K562 (cell line): Measurements from ENCODE around the gene LRRC15. TPM values are rescaled to one million over a fixed set of nuclear protein-coding genes. Genes with fewer than 3 reads are reported as not detected.

Experiments
- ATAC-seq: fragments of 200-7000 bp; cut with Tn5 transposase; 3 replicates; pipeline ENCODE4 v1.9.1; 2020; ENCODE audit warnings: moderate library complexity
- BruUV-seq: library from RNA; stranded (reverse); fragments of 400-500 nt; replicated peaks from 2 replicates; lab custom pipeline; 2021; lab: Mats Ljungman, UMichigan
- CTCF ChIA-PET: fragments of 300-600 bp; formaldehyde crosslinking; extraction: SDS; loops from one replicate; lab custom pipeline; 2021; ENCODE audit warnings: low intra/inter-chr PET ratio; lab: Yijun Ruan, JAX
- POLR2A ChIA-PET: fragments of 300-600, 350-650 bp; sonication (Branson Sonifier 250); formaldehyde crosslinking; extraction: SDS; loops from one replicate; lab custom pipeline; 2021; ENCODE audit warnings: antibody characterized with exemption, inconsistent platforms; lab: Yijun Ruan, JAX
- DNase-seq, 4 experiments: peaks; one replicate each; pipeline versions ENCODE4 v3.0.0 to v3.0.0-alpha.2; 2011 to 2018; ENCODE audit warnings: low spot score in 3 of 4, mixed read lengths in 3 of 4; ENCODE audit errors: extremely low read depth in 1 of 4
- FAIRE-seq: peaks from 2 replicates; lab custom pipeline; 2011; peaks lifted over from hg19 to GRCh38; lab: Jason Lieb, UNC
- H2AFZ ChIP-seq: 2 replicates; pipeline ENCODE4 v1.6.0; 2011; ENCODE audit warnings: low read depth, low read length, control low read depth, inconsistent platforms
- H3K27ac ChIP-seq: fragments of 200-600 bp; 3 replicates; pipeline ENCODE4 v1.8.0; 2011; ENCODE audit warnings: low read depth, mild to moderate bottlenecking, control low read depth, inconsistent platforms, low read length, moderate library complexity, mixed read lengths; ENCODE audit errors: extremely low read depth
- H3K27me3 ChIP-seq, 2 experiments: fragments of 300-600 bp in 1 of 2; 2 replicates in 1 of 2; 3 replicates in 1 of 2; pipeline versions ENCODE4 v1.6.0 to v1.8.0; 2011; ENCODE audit warnings: inconsistent platforms in 2 of 2, low read length in 2 of 2, mild to moderate bottlenecking in 1 of 2, mixed read lengths in 1 of 2, moderate library complexity in 1 of 2; ENCODE audit not compliant: control insufficient read depth in 2 of 2, insufficient read depth in 2 of 2
- H3K36me3 ChIP-seq: fragments of 300-600 bp; 3 replicates; pipeline ENCODE4 v1.8.0; 2011; ENCODE audit warnings: mild to moderate bottlenecking, low read length, inconsistent platforms; ENCODE audit not compliant: control insufficient read depth, insufficient read depth
- H3K4me1 ChIP-seq, 2 experiments: fragments of 200-600 bp in 1 of 2; replicated peaks in 1 of 2; 2 replicates in 1 of 2; 3 replicates in 1 of 2; pipeline versions ENCODE4 v1.5.1 to v1.8.0; 2011; ENCODE audit warnings: inconsistent platforms in 2 of 2, low read length in 2 of 2, mild to moderate bottlenecking in 1 of 2, mixed read lengths in 1 of 2, moderate library complexity in 1 of 2; ENCODE audit not compliant: control insufficient read depth in 2 of 2, insufficient read depth in 2 of 2
- H3K4me2 ChIP-seq: 2 replicates; pipeline ENCODE4 v1.6.1; 2011; ENCODE audit warnings: low read length, control low read depth, inconsistent platforms, mixed read lengths; ENCODE audit not compliant: insufficient read depth
- H3K4me3 ChIP-seq: fragments of 200-600 bp; sonication (generic), shearing (Covaris generic); 2 replicates; pipeline ENCODE4 v1.5.1; 2016; ENCODE audit warnings: control low read depth, inconsistent platforms
- H3K79me2 ChIP-seq: fragments of 200-600 bp; 3 replicates; pipeline ENCODE4 v1.8.0; 2011; ENCODE audit warnings: low read length, inconsistent platforms; ENCODE audit not compliant: control insufficient read depth, insufficient read depth
- H3K9ac ChIP-seq, 2 experiments: 2 replicates each; pipeline versions ENCODE4 v1.6.0 to v1.6.1; 2011; ENCODE audit warnings: low read depth in 2 of 2, low read length in 2 of 2, control low read depth in 1 of 2, inconsistent platforms in 1 of 2, mild to moderate bottlenecking in 1 of 2, mixed read lengths in 1 of 2; ENCODE audit not compliant: insufficient read depth in 1 of 2
- H3K9me1 ChIP-seq: one replicate; pipeline ENCODE4 v1.6.0; 2011; ENCODE audit warnings: inconsistent platforms, mild to moderate bottlenecking, low read length, moderate library complexity; ENCODE audit not compliant: control insufficient read depth, insufficient read depth
- H3K9me3 ChIP-seq: replicated peaks from 2 replicates; pipeline ENCODE4 v1.5.1; 2011; ENCODE audit warnings: low read depth, low read length, inconsistent platforms; ENCODE audit not compliant: control insufficient read depth, insufficient read depth
- H4K20me1 ChIP-seq: replicated peaks from 2 replicates; pipeline ENCODE4 v1.6.1; 2011; ENCODE audit warnings: low read length, inconsistent platforms, mixed read lengths; ENCODE audit not compliant: control insufficient read depth, insufficient read depth
- BCL6 ChIP-seq: fragments of 250-450 bp; sonication (Bioruptor Pico); IDR thresholded peaks from 2 replicates; pipeline ENCODE4 v1.4.0; 2020
- HNRNPL ChIP-seq: fragments of 200-400 bp; formaldehyde crosslinking; IDR thresholded peaks from 2 replicates; pipeline ENCODE4 v1.6.1; 2017; ENCODE audit warnings: low read depth, mild to moderate bottlenecking, low read length
- NFE2L1 ChIP-seq: fragments of 450-650 bp; IDR thresholded peaks from 2 replicates; pipeline ENCODE4 v1.6.1; 2016; ENCODE audit warnings: missing genetic modification characterization, low read depth, mild to moderate bottlenecking, missing compliant biosample characterization, moderate library complexity, borderline replicate concordance
- PHF8 ChIP-seq: fragments of 200-600 bp; sonication (generic); IDR thresholded peaks from 2 replicates; pipeline ENCODE4 v1.6.1; 2012; ENCODE audit warnings: mixed run types, mild to moderate bottlenecking, inconsistent platforms, low read length, moderate library complexity, borderline replicate concordance
- RB1 ChIP-seq: fragments of 450-650 bp; IDR thresholded peaks from 2 replicates; pipeline ENCODE4 v1.6.1; 2017; ENCODE audit warnings: low read depth, mild to moderate bottlenecking
- RBM14 ChIP-seq: fragments of 200-400 bp; formaldehyde crosslinking; IDR thresholded peaks from 2 replicates; pipeline ENCODE4 v1.6.1; 2018; ENCODE audit warnings: low read depth, mild to moderate bottlenecking, low read length, moderate library complexity, borderline replicate concordance; ENCODE audit not compliant: insufficient read depth
- SMARCB1 ChIP-seq: IDR thresholded peaks from 2 replicates; pipeline ENCODE4 v1.6.1; 2011; ENCODE audit warnings: improper control_type of control experiment, low read depth; ENCODE audit not compliant: insufficient read length
- XRCC3 ChIP-seq: fragments of 450-650 bp; IDR thresholded peaks from 2 replicates; pipeline ENCODE4 v1.6.1; 2017; ENCODE audit warnings: mild to moderate bottlenecking, moderate library complexity
- ZBTB17 ChIP-seq: fragments of 450-650 bp; formaldehyde crosslinking; IDR thresholded peaks from 2 replicates; pipeline ENCODE4 v1.4.0; 2020; ENCODE audit warnings: mild to moderate bottlenecking
- ZFP1 ChIP-seq: fragments of 450-650 bp; formaldehyde crosslinking; IDR thresholded peaks from 2 replicates; pipeline ENCODE4 v1.4.0; 2020; ENCODE audit warnings: mild to moderate bottlenecking, mixed read lengths
- WGBS: fragments of 100-300 bp; shearing (Covaris generic); methylation state at CpG from one replicate; pipeline ENCODE4 v1.1.6; 2016; ENCODE audit warnings: low coverage, mixed read lengths; ENCODE audit not compliant: insufficient coverage; ENCODE audit errors: missing lambda C conversion rate; 5-methylcytosine and 5-hydroxymethylcytosine counted together
- in situ Hi-C: fragments of 300-500 bp; cut with MboI; formaldehyde crosslinking; loops from 4 replicates; pipeline ENCODE4 v1.15.0; 2018; ENCODE audit warnings: inconsistent platforms, mixed read lengths
- intact Hi-C: fragments of 100-400 bp; cut with micrococcal nuclease; formaldehyde crosslinking; loops from 2 replicates; pipeline ENCODE4 v1.14.2; 2022
- polyA plus RNA-seq, 8 experiments: library from polyadenylated mRNA; depleted of rRNA in 4 of 8; stranded (reverse) in 5 of 8; unstranded in 3 of 8; fragments of >200 nt; fragmentation: Nextera tagmentation in 2 of 8; fragmentation: Illumina TruSeq in 1 of 8; extraction: Ambion mirVana in 2 of 8; extraction: Trizol in 1 of 8; gene quantifications; 2 replicates each; pipeline versions ENCODE4 v1.2.1 to v1.2.3, GENCODE V29; 2011 to 2014; ENCODE audit warnings: inconsistent platforms in 1 of 8, missing spikeins in 1 of 8
- total RNA-seq, 7 experiments: library from RNA; depleted of rRNA in 6 of 7; stranded (reverse); fragments of >200 nt in 6 of 7; fragmentation: Illumina TruSeq in 2 of 7; extraction: Trizol in 2 of 7; gene quantifications; 2 replicates each; pipeline versions ENCODE4 v1.2.1 to v1.2.3, GENCODE V29; 2011 to 2021; ENCODE audit warnings: low replicate concordance in 1 of 7
- TF ChIP-seq, protein P1 (sequence below): sonication (generic); formaldehyde crosslinking; IDR thresholded peaks from 2 replicates; pipeline ENCODE4 v1.8.1; 2022; ENCODE audit warnings: missing genetic modification reagents

LRRC15 gene
- total and polyA plus RNA-seq, 9 of the 15 experiments (the other 6 are each of a cell fraction or from before 2014, with no cell fraction given): not detected

DNA sequence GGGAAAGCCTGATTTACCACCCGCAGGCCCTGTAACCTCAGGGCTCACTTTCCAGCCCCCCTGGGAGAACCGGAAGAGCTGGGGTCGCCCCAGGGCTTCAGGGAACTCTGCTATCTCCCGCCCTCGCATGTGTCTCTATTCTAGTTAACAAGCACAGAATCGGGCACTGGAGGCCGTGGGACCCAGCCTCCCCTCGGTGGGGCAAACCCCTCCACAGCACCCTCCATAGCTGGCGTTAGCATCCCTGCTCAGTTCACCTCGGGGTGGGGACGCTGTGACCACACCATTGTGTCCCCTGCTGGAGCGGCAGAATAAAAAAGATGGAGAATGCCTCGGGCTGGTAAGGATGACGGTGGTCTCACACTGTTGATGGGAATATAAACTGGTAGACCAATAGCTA is 3.5 kb upstream of the LRRC15 start:
- no peaks in the 10 kb centered on the region for H3K9me1 ChIP-seq
- no peaks in the 10 kb centered on the region for H3K9me3 ChIP-seq
- H4K20me1 ChIP-seq: peaks cover 8% of the 10 kb centered on the region; the same call in 1 of the 2 replicates
- DNase-seq (no peak), ATAC-seq (peak; percentile 14; the same call in 1 of the 3 replicates), FAIRE-seq (no peak)
- 5% methylated on average over 13 of the region's 14 CpGs for WGBS
- no TSS peak for BruUV-seq
- no peak overlapping the region for H3K9ac ChIP-seq
- no peak overlapping the region for H2AFZ ChIP-seq
- TF ChIP-seq BCL6: no peak
- no peak for TF ChIP-seq XRCC3
- no peak for TF ChIP-seq SMARCB1
- no peak for TF ChIP-seq PHF8
- TF ChIP-seq, protein P1, sequence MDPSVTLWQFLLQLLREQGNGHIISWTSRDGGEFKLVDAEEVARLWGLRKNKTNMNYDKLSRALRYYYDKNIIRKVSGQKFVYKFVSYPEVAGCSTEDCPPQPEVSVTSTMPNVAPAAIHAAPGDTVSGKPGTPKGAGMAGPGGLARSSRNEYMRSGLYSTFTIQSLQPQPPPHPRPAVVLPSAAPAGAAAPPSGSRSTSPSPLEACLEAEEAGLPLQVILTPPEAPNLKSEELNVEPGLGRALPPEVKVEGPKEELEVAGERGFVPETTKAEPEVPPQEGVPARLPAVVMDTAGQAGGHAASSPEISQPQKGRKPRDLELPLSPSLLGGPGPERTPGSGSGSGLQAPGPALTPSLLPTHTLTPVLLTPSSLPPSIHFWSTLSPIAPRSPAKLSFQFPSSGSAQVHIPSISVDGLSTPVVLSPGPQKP: no peak
- TF ChIP-seq NFE2L1: no peak
- no peak for TF ChIP-seq ZBTB17 (CRISPR knock-in tag)
- no peak for TF ChIP-seq RBM14
- TF ChIP-seq HNRNPL: no peak
- TF ChIP-seq RB1: no peak
- TF ChIP-seq ZFP1 (CRISPR knock-in tag): no peak
- peaks cover 0 to 3% of the 10 kb centered on the region in 2 experiments; a peak in 2 of 5 replicates for H3K4me1 ChIP-seq
- no peak overlapping the region for H3K27ac ChIP-seq
- intact Hi-C loops: no loop called here
- no peaks in the 10 kb centered on the region for H3K36me3 ChIP-seq
- in situ Hi-C loops: no loop called here
- H3K4me3 ChIP-seq: no peak overlapping the region
- H3K27me3 ChIP-seq: peaks cover 55 to 81% of the 10 kb centered on the region in 2 experiments
- H3K79me2 ChIP-seq: no peaks in the 10 kb centered on the region
- H3K4me2 ChIP-seq: no peak overlapping the region
- POLR2A ChIA-PET: interaction anchor here (0.6 kb wide), 1 partner anchor 12 kb away, joined by 3 read pairs; no protein-coding TSS in a partner anchor
- CTCF ChIA-PET: no interaction called here
